ENCODE results near the gene CX3CL1.

CX3CL1 gene

GRCh38 chr16:57424583-57424982 is 52.3 kb downstream of the CX3CL1 start:
- no peak for DNase-seq
- in situ Hi-C loops (cut with MboI; ENCODE audit: low pct_unique_long_range_greater_than_20kb, low sequenced_read_pairs): no loop called here

- in situ Hi-C loops (cut with MboI; ENCODE audit: low pct_unique_long_range_greater_than_20kb, low sequenced_read_pairs): no loop called here
- DNase-seq: no peak
Observed at GRCh38 chr16:57426356-57426755, 54.1 kb downstream of the CX3CL1 start.

- no peak for DNase-seq
- in situ Hi-C loops (cut with MboI; ENCODE audit: low pct_unique_long_range_greater_than_20kb, low sequenced_read_pairs): no loop called here
Observed at GRCh38 chr16:57427307-57427706, 55.0 kb downstream of the CX3CL1 start.

- in situ Hi-C loops (cut with MboI; ENCODE audit: low pct_unique_long_range_greater_than_20kb, low sequenced_read_pairs): no loop called here
- no peak for DNase-seq
Observed at GRCh38 chr16:57427824-57428223, 55.5 kb downstream of the CX3CL1 start.

GRCh38 chr16:57430955-57431354 is 58.7 kb downstream of the CX3CL1 start:
- peak; percentile 52 for DNase-seq
- in situ Hi-C loops (cut with MboI; ENCODE audit: low pct_unique_long_range_greater_than_20kb, low sequenced_read_pairs): no loop called here

GRCh38 chr16:57432505-57432904 is 60.2 kb downstream of the CX3CL1 start:
- no peak for DNase-seq
- in situ Hi-C loops (cut with MboI; ENCODE audit: low pct_unique_long_range_greater_than_20kb, low sequenced_read_pairs): no loop called here

GRCh38 chr16:57432989-57433388 is 60.7 kb downstream of the CX3CL1 start:
- in situ Hi-C loops (cut with MboI; ENCODE audit: low pct_unique_long_range_greater_than_20kb, low sequenced_read_pairs): no loop called here
- DNase-seq: no peak

GRCh38 chr16:57434003-57434402 is 61.7 kb downstream of the CX3CL1 start:
- no peak for DNase-seq
- in situ Hi-C loops (cut with MboI; ENCODE audit: low pct_unique_long_range_greater_than_20kb, low sequenced_read_pairs): no loop called here

All from KBM-7 (cell line).